GM19035 (cell line): ENCODE results near the gene SCLY.

Experiments
- ATAC-seq: cut with Tn5 transposase; IDR thresholded peaks from one replicate; pipeline ENCODE4 v1.9.1; 2021; ENCODE audit not compliant: unreplicated experiment

Gene SCLY

DNA sequence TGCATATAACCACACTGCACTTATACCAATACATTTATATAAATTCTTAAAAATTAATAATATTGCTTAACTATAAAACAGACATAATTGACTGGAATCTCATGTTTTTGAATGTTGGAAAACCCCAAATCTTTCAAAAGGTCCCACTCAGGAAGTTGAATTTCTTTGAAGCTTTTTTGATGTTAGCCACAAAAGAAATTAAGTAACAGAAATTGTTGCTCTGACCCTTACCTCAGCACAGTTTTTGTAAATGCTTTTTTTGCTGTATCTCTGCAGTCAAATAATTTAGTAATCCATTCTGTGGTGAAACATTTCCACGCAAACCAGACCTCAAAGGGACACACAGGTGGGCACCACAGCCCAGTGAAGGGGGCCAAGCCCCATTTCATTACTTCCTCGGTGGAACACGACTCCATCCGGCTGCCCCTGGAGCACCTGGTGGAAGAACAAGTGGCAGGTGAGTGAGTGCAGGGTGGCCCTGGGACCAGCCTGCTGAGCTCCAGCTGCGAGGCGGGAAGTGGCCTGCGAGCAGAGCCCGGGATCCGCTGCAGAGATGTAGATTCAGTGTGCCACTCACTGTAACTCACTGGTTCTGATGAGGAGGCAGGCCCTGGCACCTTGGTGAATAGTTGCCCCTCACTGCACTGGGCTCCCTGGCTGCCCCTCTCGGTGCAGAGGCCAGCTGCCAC lies 8.4 kb downstream of the SCLY start:
- ATAC-seq = no peak

DNA sequence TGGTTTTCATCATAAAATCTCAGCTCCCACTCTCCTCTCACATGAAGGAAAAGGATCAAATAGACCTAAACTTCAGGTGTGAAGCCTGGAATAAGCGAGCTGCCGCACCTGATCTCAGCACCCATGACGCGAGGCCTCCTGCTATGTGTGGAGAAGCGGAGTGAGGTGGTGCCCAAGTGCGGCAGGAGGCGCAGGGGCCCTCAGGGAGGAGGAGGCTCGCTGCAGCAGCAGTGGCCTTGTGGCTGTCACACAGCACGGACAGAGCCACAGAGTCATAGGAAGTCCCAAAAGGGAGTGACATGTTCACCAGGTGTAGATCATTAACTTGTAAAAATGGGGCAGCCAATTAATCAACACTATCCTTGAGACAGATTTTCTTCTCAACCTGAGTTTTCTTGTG lies 9.1 kb downstream of the SCLY start:
- no peak for ATAC-seq

GRCh38 chr2:238075397-238075796 lies 14.6 kb downstream of the SCLY start:
- ATAC-seq = no peak

DNA sequence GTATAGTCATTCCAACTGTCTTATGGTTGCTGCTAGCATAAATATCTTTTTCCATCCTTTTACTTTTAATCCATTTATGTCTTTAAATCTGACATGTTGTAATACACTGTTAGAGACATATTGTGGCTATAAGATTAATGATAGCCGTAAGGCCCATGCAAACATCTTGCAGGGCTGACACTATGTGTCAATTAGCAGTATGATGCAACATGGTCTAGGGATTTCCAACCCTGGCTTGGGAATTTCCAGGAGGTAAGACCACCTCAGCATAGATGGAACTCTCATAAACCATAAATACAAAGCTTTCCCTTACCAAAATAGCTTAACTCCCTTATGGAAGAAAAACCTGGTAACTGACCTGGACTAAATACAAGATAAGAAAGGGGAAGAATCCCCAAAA lies 16.5 kb downstream of the SCLY start:
- ATAC-seq = no peak

GRCh38 chr2:238079874-238080327 lies 19.1 kb downstream of the SCLY start:
- ATAC-seq = no peak

DNA sequence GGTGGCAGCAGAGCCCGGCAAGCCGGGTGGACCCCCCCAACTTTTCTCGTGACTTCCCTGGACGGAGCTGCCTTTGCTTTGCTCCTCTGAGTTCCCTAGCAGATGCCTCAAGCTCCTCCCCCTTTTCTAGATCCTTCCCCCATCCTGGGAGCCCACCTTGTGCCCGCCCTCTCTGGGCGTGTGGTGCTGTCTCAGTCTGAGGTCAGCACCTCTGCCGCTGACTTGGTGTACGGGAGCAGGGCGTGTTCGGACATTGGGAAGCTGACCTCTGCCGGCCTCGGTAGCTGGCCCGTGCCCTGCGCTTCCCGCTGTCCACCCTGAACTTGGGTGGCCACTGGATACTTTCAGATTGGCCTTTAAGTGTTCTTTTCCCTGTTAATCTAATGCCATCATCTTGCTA lies 19.7 kb downstream of the SCLY start:
- ATAC-seq = no peak

GRCh38 chr2:238081150-238081549 lies 20.3 kb downstream of the SCLY start:
- no peak for ATAC-seq

DNA sequence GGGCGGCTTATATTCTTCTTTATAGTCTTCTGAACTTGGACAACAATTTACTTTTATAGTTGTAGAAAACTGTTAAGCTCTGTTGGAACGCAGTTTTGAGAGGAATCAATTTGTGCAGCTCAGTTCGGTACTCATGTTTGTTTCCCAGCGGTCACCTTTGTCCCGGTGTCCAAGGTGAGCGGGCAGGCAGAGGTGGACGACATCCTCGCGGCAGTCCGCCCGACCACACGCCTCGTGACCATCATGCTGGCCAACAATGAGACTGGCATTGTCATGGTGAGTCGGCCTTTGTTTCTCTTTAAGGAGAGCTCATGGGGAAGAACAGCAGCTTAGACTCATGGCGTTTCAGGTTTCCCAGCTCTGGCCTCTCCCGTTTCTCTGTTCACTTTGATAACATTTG lies 20.8 kb downstream of the SCLY start:
- no peak for ATAC-seq

DNA sequence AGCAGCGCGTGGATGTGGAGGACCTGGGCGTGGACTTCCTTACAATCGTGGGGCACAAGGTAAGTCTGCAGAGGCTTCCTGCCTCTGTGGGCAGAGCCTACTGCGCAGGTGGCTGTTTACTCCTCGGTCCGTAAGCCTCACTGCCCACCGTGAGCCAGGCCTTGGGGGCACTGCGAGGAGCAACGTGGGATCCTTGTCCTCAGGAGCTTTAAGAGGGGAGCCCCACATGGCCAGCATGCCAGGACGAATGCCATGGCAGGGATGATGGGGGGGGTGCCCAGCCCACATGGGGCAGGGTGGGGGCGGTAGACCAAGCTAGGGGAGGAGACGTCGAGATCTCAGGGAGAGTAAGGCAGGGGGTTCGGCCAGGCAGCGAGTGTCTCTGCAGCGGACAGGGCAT lies 21.4 kb downstream of the SCLY start:
- ATAC-seq = no peak

- no peak for ATAC-seq
These were observed 22.0 kb downstream of the SCLY start for GRCh38 chr2:238082827-238083226.

DNA sequence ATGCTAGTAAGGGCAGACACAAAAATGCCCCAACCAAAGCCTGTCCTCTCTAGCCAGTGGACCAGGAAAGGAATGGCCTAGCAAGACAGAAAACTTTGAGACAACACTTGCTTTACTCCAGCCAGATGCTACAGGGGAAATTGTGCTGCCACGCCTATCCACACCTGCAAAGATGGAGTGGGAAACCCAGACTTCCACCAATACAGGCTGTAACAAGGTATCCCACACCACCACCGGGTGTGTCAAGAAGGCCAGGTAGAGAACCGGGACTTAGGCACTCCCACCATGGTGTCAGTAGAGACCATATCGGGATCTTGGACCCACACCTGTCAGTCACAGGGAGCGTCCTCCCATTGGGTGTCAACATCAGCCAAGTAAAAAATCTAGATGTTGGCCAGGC lies 23.1 kb downstream of the SCLY start:
- ATAC-seq = no peak

GRCh38 chr2:238084761-238085160 lies 24.0 kb downstream of the SCLY start:
- ATAC-seq = no peak

DNA sequence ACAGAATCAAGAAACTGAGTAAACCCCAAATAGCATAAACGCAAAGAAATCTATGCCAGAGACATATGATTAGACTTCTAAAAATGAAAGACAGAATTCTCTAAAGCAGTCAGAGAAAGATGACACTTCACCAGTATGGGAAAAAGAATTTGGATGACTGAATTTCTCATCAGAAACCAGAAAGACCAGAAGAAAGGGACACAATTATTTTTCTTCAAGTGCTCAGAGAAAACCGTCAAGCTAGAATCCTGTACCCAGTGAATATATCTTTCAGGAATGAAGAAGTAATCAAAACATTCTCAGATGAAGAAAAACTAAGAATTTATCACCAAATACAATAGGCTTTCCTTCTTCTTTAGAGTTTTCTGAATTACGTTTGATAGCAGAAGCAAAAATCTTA lies 25.1 kb downstream of the SCLY start:
- no peak for ATAC-seq

GRCh38 chr2:238087211-238087610 lies 26.4 kb downstream of the SCLY start:
- no peak for ATAC-seq

- no peak for ATAC-seq
These were observed 30.1 kb downstream of the SCLY start for GRCh38 chr2:238090887-238091286.

GRCh38 chr2:238091436-238092060 lies 30.7 kb downstream of the SCLY start:
- no peak for ATAC-seq

- no peak for ATAC-seq
These were observed 31.8 kb downstream of the SCLY start for GRCh38 chr2:238092486-238093035.

- ATAC-seq = no peak
These were observed 32.7 kb downstream of the SCLY start for GRCh38 chr2:238093181-238094140.

DNA sequence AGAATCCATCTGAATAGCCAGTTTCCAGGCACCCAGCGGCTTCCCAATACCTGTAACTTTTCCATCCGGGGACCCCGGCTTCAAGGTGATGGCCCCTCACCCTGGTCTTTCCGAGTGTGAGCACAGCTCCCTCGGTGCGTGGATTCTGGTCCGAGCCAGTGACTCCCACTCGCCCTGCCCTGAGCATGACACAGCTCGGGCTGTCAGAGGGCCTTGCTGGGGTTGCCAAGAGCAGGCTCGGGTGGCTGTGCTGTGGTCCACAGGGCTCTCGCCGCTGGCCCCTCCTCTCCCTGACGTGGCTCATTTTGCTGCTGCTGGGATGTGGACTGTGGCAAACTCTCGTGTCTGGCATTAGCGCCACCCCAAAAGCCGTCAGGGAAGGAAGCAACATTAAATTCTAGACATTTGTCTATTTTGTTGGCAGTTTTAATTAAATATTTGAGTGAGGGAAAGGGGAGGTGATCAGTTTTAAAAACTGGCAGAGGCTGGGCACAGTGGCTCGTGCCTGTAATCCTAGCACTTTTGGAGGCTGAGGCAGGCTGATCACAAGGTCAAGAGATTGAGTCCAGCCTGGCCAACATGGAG lies 33.7 kb downstream of the SCLY start:
- ATAC-seq = no peak

- ATAC-seq = no peak
These were observed 34.3 kb downstream of the SCLY start for GRCh38 chr2:238095143-238095542.
